Ishikawa (cell line): ENCODE results near the gene TSFM.

ENCODE experiments used
- CEBPB ChIP-seq: IDR thresholded peaks from 2 replicates; pipeline ENCODE4 v1.6.1; 2012
- CREB1 ChIP-seq: IDR thresholded peaks from 2 replicates; pipeline ENCODE4 v1.6.1; 2012; ENCODE audit warnings: low read depth
- EGR1 ChIP-seq: IDR thresholded peaks from 2 replicates; pipeline ENCODE4 v1.6.1; 2012
- EP300 ChIP-seq: IDR thresholded peaks from 2 replicates; pipeline ENCODE4 v1.6.1; 2012; ENCODE audit warnings: borderline replicate concordance
- FOXM1 ChIP-seq: IDR thresholded peaks from 2 replicates; pipeline ENCODE4 v1.6.1; 2012; ENCODE audit warnings: low read depth, borderline replicate concordance
- MAX ChIP-seq: IDR thresholded peaks from 2 replicates; pipeline ENCODE4 v1.6.1; 2012
- NFIC ChIP-seq: IDR thresholded peaks from 2 replicates; pipeline ENCODE4 v1.6.1; 2012
- RAD21 ChIP-seq: IDR thresholded peaks from 2 replicates; pipeline ENCODE4 v1.6.1; 2012; ENCODE audit warnings: low read depth
- REST ChIP-seq: IDR thresholded peaks from 2 replicates; pipeline ENCODE4 v1.6.1; 2012; ENCODE audit warnings: low read depth, mild to moderate bottlenecking
- TAF1 ChIP-seq: IDR thresholded peaks from 2 replicates; pipeline ENCODE4 v1.6.1; 2012; ENCODE audit warnings: low read depth, mild to moderate bottlenecking
- TCF12 ChIP-seq: IDR thresholded peaks from 2 replicates; pipeline ENCODE4 v1.6.1; 2012; ENCODE audit warnings: low read depth
- TEAD4 ChIP-seq: IDR thresholded peaks from 2 replicates; pipeline ENCODE4 v1.6.1; 2012
- USF1 ChIP-seq: IDR thresholded peaks from 2 replicates; pipeline ENCODE4 v1.6.1; 2012
- YY1 ChIP-seq: IDR thresholded peaks from 2 replicates; pipeline ENCODE4 v1.6.1; 2012; ENCODE audit warnings: low read depth
- ZBTB7A ChIP-seq: IDR thresholded peaks from 2 replicates; pipeline ENCODE4 v1.6.1; 2012; ENCODE audit warnings: low read depth

The TSFM gene

GRCh38 chr12:57826966-57827365 is 44.4 kb downstream of the TSFM start:
- TF ChIP-seq TCF12 (no peak), EP300 (no peak), TAF1 (no peak), YY1 (no peak)

GRCh38 chr12:57829025-57829777 is 46.6 kb downstream of the TSFM start:
- TF ChIP-seq EP300 (no peak), MAX (no peak)

GRCh38 chr12:57830393-57830792 is 47.8 kb downstream of the TSFM start:
- no peak for TF ChIP-seq MAX
- no peak for TF ChIP-seq USF1
- TF ChIP-seq ZBTB7A = no peak
- TF ChIP-seq EP300 = no peak
- TF ChIP-seq TCF12 = no peak
- no peak for TF ChIP-seq EGR1
- no peak for TF ChIP-seq TAF1
- TF ChIP-seq NFIC = no peak
- no peak for TF ChIP-seq CEBPB
- no peak for TF ChIP-seq FOXM1
- TF ChIP-seq TEAD4 = no peak
- no peak for TF ChIP-seq YY1
- no peak for TF ChIP-seq RAD21
- TF ChIP-seq CREB1 = no peak
- TF ChIP-seq REST = no peak

GRCh38 chr12:57832966-57833365 is 50.4 kb downstream of the TSFM start:
- no peak for TF ChIP-seq EGR1
- no peak for TF ChIP-seq TAF1
- TF ChIP-seq TCF12 = no peak
- TF ChIP-seq REST = no peak
- no peak for TF ChIP-seq USF1
- no peak for TF ChIP-seq CEBPB
- TF ChIP-seq NFIC = no peak
- no peak for TF ChIP-seq RAD21
- TF ChIP-seq FOXM1 = no peak
- no peak for TF ChIP-seq EP300
- no peak for TF ChIP-seq ZBTB7A
- no peak for TF ChIP-seq TEAD4
- no peak for TF ChIP-seq MAX
- TF ChIP-seq CREB1 = no peak
- TF ChIP-seq YY1 = no peak

- TF ChIP-seq EP300 = no peak
- TF ChIP-seq CREB1 = no peak
- TF ChIP-seq TCF12 = no peak
Observed at GRCh38 chr12:57833672-57834071, 51.1 kb downstream of the TSFM start.

GRCh38 chr12:57834086-57834876 is 51.7 kb downstream of the TSFM start:
- TF ChIP-seq ZBTB7A = no peak
- TF ChIP-seq FOXM1 = no peak
- no peak for TF ChIP-seq REST
- TF ChIP-seq EGR1 = no peak
